HAP-1 (cell line): ENCODE results near the gene SUV39H1.
"Not testable (repeated sequence)": the region's sequence is repeated elsewhere in the genome, so short reads cannot be mapped to it uniquely, and the experiment has no call there.

Experiments
- DNase-seq, 2 experiments: peaks; one replicate each; pipeline ENCODE4 v3.0.0-alpha.2; 2016 to 2020; ENCODE audit warnings: low spot score in 2 of 2
- H3K27me3 ChIP-seq: fragments of 250-450 bp; sonication (Bioruptor Pico); 2 replicates; pipeline ENCODE4 v1.5.1; 2020; ENCODE audit warnings: low read depth, mild to moderate bottlenecking, moderate library complexity
- H3K36me3 ChIP-seq: fragments of 250-450 bp; sonication (Bioruptor Pico); replicated peaks from 2 replicates; pipeline ENCODE4 v1.5.1; 2020; ENCODE audit warnings: mild to moderate bottlenecking
- H3K4me1 ChIP-seq: fragments of 250-450 bp; sonication (Bioruptor Pico); 2 replicates; pipeline ENCODE4 v1.5.1; 2020; ENCODE audit warnings: mild to moderate bottlenecking
- H3K4me3 ChIP-seq: fragments of 250-450 bp; sonication (Bioruptor Pico); 2 replicates; pipeline ENCODE4 v1.5.1; 2020; ENCODE audit warnings: mild to moderate bottlenecking, moderate library complexity
- H3K9me3 ChIP-seq: fragments of 250-450 bp; sonication (Bioruptor Pico); 2 replicates; pipeline ENCODE4 v1.5.1; 2020; ENCODE audit warnings: mild to moderate bottlenecking, moderate library complexity
- in situ Hi-C: fragments of 300-500 bp; cut with MboI; formaldehyde crosslinking; loops from 3 replicates; pipeline ENCODE4 v1.14.3; 2020; ENCODE audit warnings: low sequenced_read_pairs, inconsistent platforms, mixed read lengths

Gene SUV39H1

DNA sequence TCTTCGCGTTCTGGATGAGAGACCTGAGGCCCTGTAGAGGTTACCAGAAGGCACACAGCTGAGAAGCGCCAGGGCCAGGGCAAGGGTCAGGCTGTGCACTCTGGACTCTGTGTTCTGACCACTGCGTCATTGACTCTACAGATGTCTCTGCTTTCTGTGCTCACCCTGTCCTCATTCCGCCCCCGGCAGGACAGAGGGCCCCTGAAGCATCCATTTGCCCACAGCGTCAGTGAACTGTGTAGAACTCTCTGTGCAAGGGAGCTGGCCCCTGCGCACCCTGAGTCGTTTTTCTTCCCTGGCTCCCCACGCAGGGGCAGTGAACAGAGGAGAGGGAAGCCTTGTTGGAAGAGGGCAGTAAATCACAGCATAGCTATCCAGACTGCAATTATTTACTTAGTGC, 19.0 kb upstream of the SUV39H1 start:
- in situ Hi-C loops: no loop called here
- H3K27me3 ChIP-seq: no peaks in the 10 kb centered on the region
- H3K9me3 ChIP-seq: no peaks in the 10 kb centered on the region
- peaks cover 14% of the 10 kb centered on the region for H3K4me1 ChIP-seq
- DNase-seq: no peak
- H3K36me3 ChIP-seq: no peaks in the 10 kb centered on the region
- H3K4me3 ChIP-seq: peak overlapping the region; percentile 86

DNA sequence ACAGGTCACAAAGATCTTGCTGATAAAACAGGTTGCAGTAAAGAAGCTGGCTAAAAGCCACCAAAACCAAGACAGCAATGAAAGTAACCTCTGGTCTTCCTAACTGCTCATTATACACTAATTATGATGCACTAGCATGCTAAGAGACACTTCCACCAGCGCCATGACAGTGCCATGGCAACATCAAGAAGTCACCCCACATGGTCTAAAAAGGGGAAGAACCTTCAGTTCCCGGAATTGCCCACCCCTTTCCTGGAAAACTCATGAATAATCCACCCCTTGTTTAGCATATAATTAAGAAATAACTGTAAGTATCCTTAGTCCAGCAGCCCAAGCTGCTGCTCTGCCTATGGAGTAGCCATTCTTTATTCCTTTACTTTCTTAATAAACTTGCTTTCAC, 16.1 kb upstream of the SUV39H1 start:
- in situ Hi-C loops, H3K36me3 ChIP-seq, H3K4me1 ChIP-seq, H3K4me3 ChIP-seq, DNase-seq, H3K9me3 ChIP-seq: not testable (repeated sequence)
- peaks cover 23% of the 10 kb centered on the region for H3K27me3 ChIP-seq

DNA sequence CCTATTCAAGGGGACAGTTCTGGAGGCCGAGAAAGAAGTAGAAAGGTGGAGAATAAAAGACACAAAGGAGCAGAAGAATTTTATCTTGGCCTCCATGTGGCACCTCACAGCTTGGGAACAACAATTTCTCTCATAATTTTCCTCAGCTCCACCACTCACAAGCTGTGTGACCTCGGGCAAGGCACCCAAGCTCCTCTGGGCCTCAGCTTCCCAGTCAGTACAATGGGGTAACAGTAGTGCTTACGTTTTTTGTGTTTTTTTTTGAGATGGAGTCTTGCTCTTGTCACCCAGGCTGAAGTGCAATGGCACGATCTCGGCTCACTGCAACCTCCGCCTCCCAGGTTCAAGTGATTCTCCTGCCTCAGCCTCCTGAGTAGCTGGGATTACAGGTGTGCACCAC, 15.6 kb upstream of the SUV39H1 start:
- H3K9me3 ChIP-seq, in situ Hi-C loops, H3K4me3 ChIP-seq, H3K4me1 ChIP-seq, DNase-seq, H3K36me3 ChIP-seq: not testable (repeated sequence)
- H3K27me3 ChIP-seq: peaks cover 24% of the 10 kb centered on the region

DNA sequence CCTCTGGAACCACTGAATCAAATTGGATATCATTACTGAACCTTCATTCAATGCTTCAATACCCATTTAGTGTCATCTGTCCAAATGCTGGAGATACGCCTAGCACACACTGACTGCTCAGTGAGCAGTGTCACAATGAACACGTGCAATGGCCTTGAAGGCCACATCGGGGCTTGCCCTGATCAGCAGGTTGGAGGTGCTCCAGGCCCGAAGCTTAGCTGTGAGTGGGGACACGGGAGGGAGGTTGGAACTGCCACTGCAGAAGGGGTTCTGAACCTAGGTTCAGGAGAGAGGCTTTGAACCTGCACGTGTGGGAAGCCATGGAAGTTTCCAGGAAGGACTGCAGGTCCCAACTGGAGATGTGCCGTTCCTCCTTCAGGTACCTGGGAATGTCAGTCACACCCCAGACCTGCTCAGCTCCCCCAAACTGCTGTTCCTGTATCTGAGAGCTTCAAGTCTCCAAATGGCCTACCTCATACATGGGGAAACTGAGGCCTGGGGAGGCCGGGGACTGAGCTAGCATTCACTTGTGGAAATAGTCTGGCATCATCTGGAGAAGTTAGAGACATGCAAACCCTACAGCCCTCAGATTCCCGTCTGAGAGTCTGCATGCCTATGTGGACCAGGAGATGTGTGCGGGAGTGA, 14.9 kb upstream of the SUV39H1 start:
- in situ Hi-C loops: no loop called here
- Histone ChIP-seq H3K4me3 (no peak overlapping the region), H3K4me1 (0 out of 2 replicates have a peak, but pooled peaks cover 2% of the 10 kb centered on the region), H3K36me3 (no peaks in the 10 kb centered on the region), H3K27me3 (peaks cover 24% of the 10 kb centered on the region), H3K9me3 (no peaks in the 10 kb centered on the region)
- no peak for DNase-seq

DNA sequence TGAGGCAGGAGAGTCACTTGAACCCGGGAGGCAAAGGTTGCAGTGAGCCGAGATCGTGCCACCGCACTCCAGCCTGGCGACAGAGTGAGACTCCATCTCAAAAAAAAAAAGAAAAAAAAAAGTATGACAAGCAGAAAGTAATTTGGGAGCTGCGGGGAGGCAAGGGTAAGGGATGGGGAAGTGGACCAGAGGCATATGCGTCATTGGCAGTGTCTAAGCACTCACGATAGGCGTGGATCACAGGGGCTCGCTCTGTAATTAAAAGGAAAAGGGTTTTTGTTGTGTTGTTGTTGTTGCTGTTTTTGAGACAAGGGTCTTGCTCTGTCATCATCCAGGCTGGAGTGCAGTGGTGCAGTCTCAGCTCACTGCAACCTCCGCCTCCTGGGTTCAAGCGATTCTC, 13.7 kb upstream of the SUV39H1 start:
- H3K4me3 ChIP-seq, H3K9me3 ChIP-seq, H3K4me1 ChIP-seq, H3K36me3 ChIP-seq, in situ Hi-C loops, DNase-seq: not testable (repeated sequence)
- H3K27me3 ChIP-seq: peaks cover 24% of the 10 kb centered on the region

DNA sequence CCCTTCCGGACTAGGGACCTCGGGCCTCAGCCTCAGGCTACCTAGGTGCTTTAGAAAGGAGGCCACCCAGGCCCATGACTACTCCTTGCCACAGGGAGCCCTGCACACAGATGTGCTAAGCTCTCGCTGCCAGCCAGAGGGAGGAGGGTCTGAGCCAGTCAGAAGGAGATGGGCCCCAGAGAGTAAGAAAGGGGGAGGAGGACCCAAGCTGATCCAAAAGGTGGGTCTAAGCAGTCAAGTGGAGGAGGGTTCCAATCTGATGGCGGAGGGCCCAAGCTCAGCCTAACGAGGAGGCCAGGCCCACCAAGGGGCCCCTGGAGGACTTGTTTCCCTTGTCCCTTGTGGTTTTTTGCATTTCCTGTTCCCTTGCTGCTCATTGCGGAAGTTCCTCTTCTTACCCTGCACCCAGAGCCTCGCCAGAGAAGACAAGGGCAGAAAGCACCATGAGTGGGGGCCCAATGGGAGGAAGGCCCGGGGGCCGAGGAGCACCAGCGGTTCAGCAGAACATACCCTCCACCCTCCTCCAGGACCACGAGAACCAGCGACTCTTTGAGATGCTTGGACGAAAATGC, 13.0 kb upstream of the SUV39H1 start, which contains the start of gene WAS:
WAS (plus strand) TSS at position 389 of the 572 bp plus-strand sequence; CDS start at position 444, 55 bp downstream.
- H3K27me3 ChIP-seq: peaks cover 24% of the 10 kb centered on the region
- no peaks in the 10 kb centered on the region for H3K9me3 ChIP-seq
- in situ Hi-C loops: no loop called here
- no peaks in the 10 kb centered on the region for H3K4me1 ChIP-seq
- no peak for DNase-seq
- H3K36me3 ChIP-seq: no peaks in the 10 kb centered on the region
- no peak within 1 kb of the TSS for H3K4me3 ChIP-seq

DNA sequence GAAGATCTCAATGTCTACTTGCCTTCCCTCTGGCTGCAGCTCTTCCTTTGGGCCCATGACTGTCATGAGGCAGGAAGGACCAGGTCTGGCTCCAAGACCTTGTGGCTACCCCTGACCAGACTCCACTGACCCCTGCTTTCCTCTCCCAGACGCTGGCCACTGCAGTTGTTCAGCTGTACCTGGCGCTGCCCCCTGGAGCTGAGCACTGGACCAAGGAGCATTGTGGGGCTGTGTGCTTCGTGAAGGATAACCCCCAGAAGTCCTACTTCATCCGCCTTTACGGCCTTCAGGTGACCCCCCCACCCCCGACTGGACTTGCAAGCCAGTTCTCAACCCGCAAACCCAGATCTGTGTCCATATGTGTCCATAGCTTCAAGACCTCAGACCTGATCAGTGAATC, 12.4 kb upstream of the SUV39H1 start:
- in situ Hi-C loops: no loop called here
- no peak for DNase-seq
- no peak overlapping the region for H3K4me3 ChIP-seq

DNA sequence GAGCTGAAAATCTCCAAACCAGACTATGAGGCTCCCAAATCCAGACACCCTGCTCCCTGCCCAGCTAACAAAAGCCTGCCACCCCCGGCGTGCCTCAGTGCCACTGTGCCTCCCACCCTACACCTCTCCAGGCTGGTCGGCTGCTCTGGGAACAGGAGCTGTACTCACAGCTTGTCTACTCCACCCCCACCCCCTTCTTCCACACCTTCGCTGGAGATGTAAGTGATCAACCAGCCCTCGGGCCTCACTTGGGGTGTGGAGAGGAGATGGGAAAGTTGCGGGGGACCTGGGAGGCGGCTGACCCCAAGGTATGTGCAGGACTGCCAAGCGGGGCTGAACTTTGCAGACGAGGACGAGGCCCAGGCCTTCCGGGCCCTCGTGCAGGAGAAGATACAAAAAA, 11.1 kb upstream of the SUV39H1 start:
- Histone ChIP-seq H3K9me3 (no peaks in the 10 kb centered on the region), H3K27me3 (peaks cover 24% of the 10 kb centered on the region)

More for the DNA sequence above, 12.4 kb upstream of the SUV39H1 start:
- Histone ChIP-seq H3K36me3 (no peaks in the 10 kb centered on the region), H3K4me1 (no peaks in the 10 kb centered on the region), H3K9me3 (no peaks in the 10 kb centered on the region), H3K27me3 (peaks cover 24% of the 10 kb centered on the region)

DNA sequence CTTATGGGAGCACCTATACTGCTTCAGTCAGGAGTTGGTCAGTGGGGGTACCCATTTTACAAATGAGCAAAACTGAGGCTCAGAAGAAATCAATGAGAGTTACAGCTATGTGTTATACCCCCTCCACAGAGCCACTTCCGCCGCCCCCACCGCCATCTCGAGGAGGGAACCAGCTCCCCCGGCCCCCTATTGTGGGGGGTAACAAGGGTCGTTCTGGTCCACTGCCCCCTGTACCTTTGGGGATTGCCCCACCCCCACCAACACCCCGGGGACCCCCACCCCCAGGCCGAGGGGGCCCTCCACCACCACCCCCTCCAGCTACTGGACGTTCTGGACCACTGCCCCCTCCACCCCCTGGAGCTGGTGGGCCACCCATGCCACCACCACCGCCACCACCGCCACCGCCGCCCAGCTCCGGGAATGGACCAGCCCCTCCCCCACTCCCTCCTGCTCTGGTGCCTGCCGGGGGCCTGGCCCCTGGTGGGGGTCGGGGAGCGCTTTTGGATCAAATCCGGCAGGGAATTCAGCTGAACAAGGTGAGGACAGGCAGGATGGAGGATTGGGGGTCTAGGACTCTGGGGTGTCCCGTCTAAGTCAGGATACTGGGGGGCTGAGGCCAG, 7.9 kb upstream of the SUV39H1 start:
- Histone ChIP-seq H3K36me3 (no peaks in the 10 kb centered on the region), H3K4me1 (no peaks in the 10 kb centered on the region), H3K9me3 (no peaks in the 10 kb centered on the region), H3K4me3 (no peak overlapping the region), H3K27me3 (peaks cover 19% of the 10 kb centered on the region)
- DNase-seq: no peak
- in situ Hi-C loops: no loop called here

More for the DNA sequence above, 11.1 kb upstream of the SUV39H1 start:
- no peaks in the 10 kb centered on the region for H3K36me3 ChIP-seq
- no peak overlapping the region for H3K4me3 ChIP-seq
- H3K4me1 ChIP-seq: no peaks in the 10 kb centered on the region
- in situ Hi-C loops: no loop called here
- DNase-seq: no peak

DNA sequence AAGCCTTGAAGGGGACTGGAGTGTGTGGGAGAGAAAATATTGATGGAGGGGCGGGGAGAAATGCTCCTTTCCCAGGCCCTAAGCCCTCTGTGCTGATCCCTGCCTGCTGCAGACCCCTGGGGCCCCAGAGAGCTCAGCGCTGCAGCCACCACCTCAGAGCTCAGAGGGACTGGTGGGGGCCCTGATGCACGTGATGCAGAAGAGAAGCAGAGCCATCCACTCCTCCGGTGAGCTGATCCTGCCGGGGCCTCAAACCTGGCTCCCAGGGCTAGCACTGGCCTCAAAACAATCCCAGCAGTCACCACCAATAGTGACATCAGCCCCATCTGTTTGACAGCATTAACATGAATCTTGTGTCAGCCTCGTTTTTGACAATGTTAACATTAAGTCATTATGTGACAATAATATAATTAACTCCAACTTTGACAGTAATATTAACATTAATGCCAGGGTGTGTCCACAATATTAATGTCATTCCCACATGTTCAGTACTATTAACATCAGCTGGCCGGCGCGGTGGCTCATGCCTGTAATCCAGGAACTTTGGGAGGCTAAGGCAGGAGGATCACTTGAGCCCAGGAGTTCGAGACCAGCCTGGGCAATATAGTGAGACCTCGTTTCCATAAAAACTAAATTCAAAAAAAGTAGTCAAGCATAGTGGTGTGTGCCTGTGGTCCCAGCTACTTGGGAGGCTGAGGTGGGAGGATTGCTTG, 7.2 kb upstream of the SUV39H1 start:
- Histone ChIP-seq H3K27me3 (peaks cover 12% of the 10 kb centered on the region), H3K36me3 (no peaks in the 10 kb centered on the region), H3K9me3 (no peaks in the 10 kb centered on the region), H3K4me1 (no peaks in the 10 kb centered on the region), H3K4me3 (no peak overlapping the region)
- no peak for DNase-seq
- in situ Hi-C loops: no loop called here

DNA sequence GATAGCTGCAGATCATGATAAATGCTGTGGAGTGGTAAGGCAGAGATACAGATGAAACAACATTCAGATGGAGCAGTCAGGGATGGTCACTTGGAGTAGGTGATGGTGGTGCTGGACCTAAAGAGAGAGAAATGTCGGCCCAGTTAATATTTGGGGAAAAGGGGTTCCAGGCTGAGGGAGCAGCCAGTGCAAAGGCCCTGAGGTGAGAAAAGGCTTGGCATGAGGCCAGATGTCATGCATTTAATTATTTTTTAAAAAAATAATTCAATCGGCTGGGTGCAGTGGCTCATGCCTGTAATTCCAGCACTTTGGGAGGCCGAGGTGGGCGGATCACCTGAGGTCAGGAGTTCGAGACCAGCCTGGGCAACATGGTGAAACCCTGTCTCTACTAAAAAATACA, 4.8 kb upstream of the SUV39H1 start:
- H3K9me3 ChIP-seq, H3K4me3 ChIP-seq, DNase-seq, H3K4me1 ChIP-seq, H3K36me3 ChIP-seq, H3K27me3 ChIP-seq, in situ Hi-C loops: not testable (repeated sequence)

DNA sequence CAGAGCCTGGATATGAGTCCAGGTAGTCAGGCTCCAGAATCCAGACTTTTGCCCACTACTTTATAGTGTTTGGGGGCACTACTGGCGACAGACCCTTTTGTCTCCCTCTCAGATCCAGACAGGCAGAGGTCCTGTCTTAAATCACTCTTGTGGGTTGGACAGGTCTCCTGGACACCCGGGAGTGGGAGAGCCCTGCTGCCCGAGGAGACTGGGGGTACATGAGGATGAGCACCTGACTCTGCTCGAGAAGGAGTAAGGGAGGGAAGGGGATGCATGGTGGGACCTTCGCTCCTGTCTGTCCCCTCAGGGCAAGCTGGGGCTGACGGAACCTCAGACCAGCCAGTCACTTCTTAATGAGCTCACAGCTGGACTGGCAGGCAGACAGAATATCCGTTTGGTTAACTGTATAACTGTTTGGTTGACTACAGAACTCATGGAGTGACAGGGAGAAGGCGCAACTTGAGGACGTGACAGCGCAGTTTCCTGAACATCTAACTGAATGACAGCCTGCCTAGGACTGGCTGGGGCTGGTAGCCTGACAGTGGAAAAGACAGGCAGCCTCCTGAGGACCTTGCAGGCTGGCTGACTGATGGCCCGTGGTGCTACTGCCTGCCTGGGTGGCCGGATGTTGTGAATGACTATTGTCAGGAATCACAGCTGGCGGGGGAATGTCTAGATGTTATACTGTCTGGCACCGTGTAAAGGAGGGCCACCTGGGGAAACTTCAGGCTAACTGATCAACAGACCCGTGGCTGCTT, 1.6 kb upstream of the SUV39H1 start:
- Histone ChIP-seq H3K9me3 (no peaks in the 10 kb centered on the region), H3K27me3 (no peaks in the 10 kb centered on the region), H3K36me3 (peaks cover 18% of the 10 kb centered on the region), H3K4me1 (peaks cover 14% of the 10 kb centered on the region), H3K4me3 (no peak overlapping the region)
- in situ Hi-C loops: no loop called here
- DNase-seq: no peak

DNA sequence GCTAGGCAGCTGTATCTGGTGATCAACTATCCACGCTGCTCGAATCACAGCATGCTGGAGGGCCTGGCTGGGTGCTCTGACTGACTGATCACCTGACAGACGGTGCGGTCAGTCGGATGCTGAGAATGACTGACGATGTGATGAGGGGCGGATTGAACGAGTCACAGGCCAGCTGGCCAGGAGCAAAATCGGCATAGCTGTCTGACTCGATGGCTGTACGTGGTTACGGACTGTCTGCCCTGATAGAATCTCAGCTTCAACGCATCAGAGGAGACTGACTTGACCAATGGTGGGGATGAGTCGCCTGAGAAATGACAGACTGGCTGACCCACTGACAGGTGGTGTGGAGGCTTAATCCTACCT, 1.0 kb upstream of the SUV39H1 start:
- in situ Hi-C loops: no loop called here
- Histone ChIP-seq H3K4me3 (peak overlapping the region; percentile 72), H3K27me3 (no peaks in the 10 kb centered on the region), H3K4me1 (peaks cover 14% of the 10 kb centered on the region), H3K9me3 (no peaks in the 10 kb centered on the region), H3K36me3 (peaks cover 24% of the 10 kb centered on the region)
- no peak for DNase-seq
